HG02623 (cell line): ENCODE data around the gene CRAMP1.
"Not testable (repeated sequence)": the region's sequence is repeated elsewhere in the genome, so short reads cannot be mapped to it uniquely, and the experiment has no call there.

ENCODE experiments used
- ATAC-seq: cut with Tn5 transposase; IDR thresholded peaks from one replicate; pipeline ENCODE4 v1.9.1; 2021; ENCODE audit warnings: moderate library complexity; ENCODE audit not compliant: unreplicated experiment

CRAMP1 gene

GRCh38 chr16:1707193-1707790, 95.1 kb downstream of the CRAMP1 start:
- ATAC-seq: no peak

GRCh38 chr16:1708083-1708767, 96.1 kb downstream of the CRAMP1 start:
- ATAC-seq: no peak

- no peak for ATAC-seq
Measured at GRCh38 chr16:1708768-1709180, 96.6 kb downstream of the CRAMP1 start.

GRCh38 chr16:1709356-1709755, 97.2 kb downstream of the CRAMP1 start:
- ATAC-seq: no peak

GRCh38 chr16:1710811-1711507, 98.8 kb downstream of the CRAMP1 start:
- ATAC-seq: no peak

- no peak for ATAC-seq
Measured at GRCh38 chr16:1712791-1713261, 100.7 kb downstream of the CRAMP1 start.

- no peak for ATAC-seq
Measured at GRCh38 chr16:1713331-1713730, 101.2 kb downstream of the CRAMP1 start.

- ATAC-seq: no peak
Measured at GRCh38 chr16:1713933-1714332, 101.8 kb downstream of the CRAMP1 start.

GRCh38 chr16:1715220-1715619, 103.1 kb downstream of the CRAMP1 start:
- ATAC-seq: no peak

GRCh38 chr16:1718236-1718635, 106.1 kb downstream of the CRAMP1 start:
- ATAC-seq: not testable (repeated sequence)

GRCh38 chr16:1719559-1720229, 107.5 kb downstream of the CRAMP1 start:
- ATAC-seq: not testable (repeated sequence)

- no peak for ATAC-seq
Measured at GRCh38 chr16:1721372-1721771, 109.2 kb downstream of the CRAMP1 start.

GRCh38 chr16:1723450-1724147, 111.4 kb downstream of the CRAMP1 start:
- no peak for ATAC-seq

GRCh38 chr16:1724491-1724890, 112.3 kb downstream of the CRAMP1 start:
- no peak for ATAC-seq

- ATAC-seq: no peak
Measured at GRCh38 chr16:1726661-1727502, 114.7 kb downstream of the CRAMP1 start.
